RWPE1 (cell line): Measurements from ENCODE around the gene IKZF3.

Source experiments
- CTCF ChIA-PET: fragments of 350-600 bp; sonication (Branson Sonifier 250); formaldehyde crosslinking; extraction: SDS; loops from one replicate; lab custom pipeline; 2021; lab: Yijun Ruan, JAX
- POLR2A ChIA-PET: fragments of 400-600 bp; formaldehyde crosslinking; extraction: SDS; loops from one replicate; lab custom pipeline; 2020; ENCODE audit warnings: antibody characterized with exemption; ENCODE audit not compliant: low non-redundant PET; lab: Yijun Ruan, JAX
- DNase-seq: peaks from one replicate; pipeline ENCODE4 v3.0.0; 2012; ENCODE audit warnings: low spot score
- H3K27ac ChIP-seq: fragments of 450-650 bp; 2 replicates; pipeline ENCODE4 v1.5.1; 2017
- CTCF ChIP-seq: fragments of 450-650 bp; conservative IDR thresholded peaks from 2 replicates; pipeline ENCODE4 v1.5.1; 2017; ENCODE audit warnings: low read depth, mild to moderate bottlenecking

IKZF3 gene

GRCh38 chr17:39742126-39742855 is 121.8 kb downstream of the IKZF3 start:
- peak overlapping the region; percentile 95 for H3K27ac ChIP-seq
- POLR2A ChIA-PET = no interaction called here
- no peak for TF ChIP-seq CTCF
- no peak for DNase-seq
- CTCF ChIA-PET = no interaction called here

- ChIA-PET POLR2A (interaction anchor here (0.6 kb wide), 1 partner anchor 9 kb away, joined by 4 read pairs; no protein-coding TSS in a partner anchor), CTCF (interaction anchor here (1.9 kb wide), 1 partner anchor 10 kb away, joined by 8 read pairs; the partner anchor contains the start of gene MIEN1)
- no peak for TF ChIP-seq CTCF
- peak; percentile 87 for DNase-seq
- H3K27ac ChIP-seq = peak overlapping the region; percentile 95
Measured at GRCh38 chr17:39740357-39741111, 123.6 kb downstream of the IKZF3 start.

GRCh38 chr17:39739885-39740356 is 124.2 kb downstream of the IKZF3 start:
- DNase-seq = peak; percentile 54

GRCh38 chr17:39738983-39739884 is 124.9 kb downstream of the IKZF3 start:
- ChIA-PET CTCF (interaction anchor here (0.6 to 1.9 kb wide), 2 partner anchors 9 to 65 kb away, joined by 6 to 8 read pairs; partner anchors contain the start of gene MIEN1), POLR2A (interaction anchor here (0.5 to 1.4 kb wide), 3 partner anchors 9 to 44 kb away, joined by 3 to 6 read pairs (median 3); partner anchors contain the start of gene MIEN1)
- peak overlapping the region; percentile 95 for H3K27ac ChIP-seq
- DNase-seq = peak; percentile 88
- TF ChIP-seq CTCF = no peak

More at GRCh38 chr17:39739885-39740356, 124.2 kb downstream of the IKZF3 start:
- H3K27ac ChIP-seq = peak overlapping the region; percentile 95
- POLR2A ChIA-PET = interaction anchor here (0.7 to 1.4 kb wide), 2 partner anchors 10 to 11 kb away, joined by 3 to 6 read pairs; partner anchors contain the start of gene MIEN1
- CTCF ChIA-PET = interaction anchor here (0.6 to 1.9 kb wide), 2 partner anchors 10 to 66 kb away, joined by 6 to 8 read pairs; partner anchors contain the start of gene MIEN1
- TF ChIP-seq CTCF = no peak

GRCh38 chr17:39738568-39738901 is 125.6 kb downstream of the IKZF3 start:
- ChIA-PET POLR2A (interaction anchor here (1.4 kb wide), 1 partner anchor 8 kb away, joined by 6 read pairs; the partner anchor contains the start of gene MIEN1), CTCF (interaction anchor here (1.9 kb wide), 1 partner anchor 8 kb away, joined by 8 read pairs; the partner anchor contains the start of gene MIEN1)
- H3K27ac ChIP-seq = peak overlapping the region; percentile 95
- DNase-seq = peak; percentile 81
- TF ChIP-seq CTCF = no peak
